ENCODE measurements around the gene GAST. TPM values are rescaled to one million over a fixed set of nuclear protein-coding genes. Genes with fewer than 3 reads are reported as not detected.
"Not testable (repeated sequence)": the region's sequence is repeated elsewhere in the genome, so short reads cannot be mapped to it uniquely, and the experiment has no call there.

GAST gene
- total and polyA plus RNA-seq, 2 donors (not counting 1 experiment from before 2014, with no cell fraction given): not detected

- no peak for TF ChIP-seq EZH2 (IDR thresholded peaks at IDR 0.05; ENCODE audit: low read length, missing control alignments)
- TF ChIP-seq, protein P1, sequence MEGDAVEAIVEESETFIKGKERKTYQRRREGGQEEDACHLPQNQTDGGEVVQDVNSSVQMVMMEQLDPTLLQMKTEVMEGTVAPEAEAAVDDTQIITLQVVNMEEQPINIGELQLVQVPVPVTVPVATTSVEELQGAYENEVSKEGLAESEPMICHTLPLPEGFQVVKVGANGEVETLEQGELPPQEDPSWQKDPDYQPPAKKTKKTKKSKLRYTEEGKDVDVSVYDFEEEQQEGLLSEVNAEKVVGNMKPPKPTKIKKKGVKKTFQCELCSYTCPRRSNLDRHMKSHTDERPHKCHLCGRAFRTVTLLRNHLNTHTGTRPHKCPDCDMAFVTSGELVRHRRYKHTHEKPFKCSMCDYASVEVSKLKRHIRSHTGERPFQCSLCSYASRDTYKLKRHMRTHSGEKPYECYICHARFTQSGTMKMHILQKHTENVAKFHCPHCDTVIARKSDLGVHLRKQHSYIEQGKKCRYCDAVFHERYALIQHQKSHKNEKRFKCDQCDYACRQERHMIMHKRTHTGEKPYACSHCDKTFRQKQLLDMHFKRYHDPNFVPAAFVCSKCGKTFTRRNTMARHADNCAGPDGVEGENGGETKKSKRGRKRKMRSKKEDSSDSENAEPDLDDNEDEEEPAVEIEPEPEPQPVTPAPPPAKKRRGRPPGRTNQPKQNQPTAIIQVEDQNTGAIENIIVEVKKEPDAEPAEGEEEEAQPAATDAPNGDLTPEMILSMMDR (conservative IDR thresholded peaks at IDR 0.05 in 1 of 2, IDR thresholded peaks at IDR 0.05 in 1 of 2; ENCODE audit: low read depth in 1 of 2, low read length in 2 of 2): no peak
- peak in 1 of 2 donors; percentile 91 for DNase-seq (ENCODE audit: low read depth in 2 of 2)
- Histone ChIP-seq H3K4me2 (ENCODE audit: extremely low read depth, insufficient read depth, low read length) (no peak overlapping the region), H3K4me3 (replicated peaks in 1 of 4; ENCODE audit: control extremely low read depth in 1 of 4, insufficient read depth in 1 of 4, low read depth in 3 of 4, low read length in 4 of 4) (no peak overlapping the region), H3K9ac (ENCODE audit: insufficient read depth, low read length) (no peak overlapping the region), H3K27me3 (ENCODE audit: control insufficient read depth, insufficient read depth, low read length) (no peaks in the 10 kb centered on the region), H3K79me2 (ENCODE audit: control insufficient read depth, insufficient read depth, low read length) (no peaks in the 10 kb centered on the region), H4K20me1 (ENCODE audit: control insufficient read depth, extremely low read depth, insufficient read depth, low read length) (no peaks in the 10 kb centered on the region), H3K36me3 (ENCODE audit: control insufficient read depth, insufficient read depth, low read length) (peaks cover 5% of the 10 kb centered on the region), H2AFZ (ENCODE audit: low read length) (no peak overlapping the region), H3K27ac (ENCODE audit: insufficient read depth, low read length) (no peak overlapping the region), H3K9me3 (ENCODE audit: control insufficient read depth, insufficient read depth, low read depth, low read length) (no peaks in the 10 kb centered on the region), H3K4me1 (ENCODE audit: control insufficient read depth, extremely low read depth, insufficient read depth, low read length) (peaks cover 3% of the 10 kb centered on the region)
Observed at GRCh38 chr17:41697122-41697962, 14.8 kb upstream of the GAST start.

DNA sequence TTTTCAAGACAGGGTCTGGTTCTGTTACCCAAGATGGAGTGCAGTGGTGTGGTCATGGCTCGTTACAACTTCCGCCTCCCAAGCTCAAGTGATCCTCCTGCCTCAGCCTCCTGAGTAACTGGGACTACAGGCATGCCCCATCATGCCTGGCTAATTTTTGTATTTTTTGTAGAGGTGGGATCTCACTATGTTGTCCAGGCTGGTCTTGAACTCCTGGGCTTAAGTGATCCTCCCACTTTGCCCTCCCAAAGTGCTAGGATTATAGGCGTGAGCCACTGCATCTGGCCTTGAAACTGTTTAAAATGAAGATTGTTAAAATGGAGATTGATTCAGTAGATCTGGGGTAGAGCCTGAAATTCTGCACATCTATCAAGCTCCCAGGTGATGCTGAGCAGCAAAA, 11.3 kb upstream of the GAST start:
- not testable (repeated sequence) for H3K36me3 ChIP-seq (ENCODE audit: control insufficient read depth, insufficient read depth, low read length); H4K20me1 ChIP-seq (ENCODE audit: control insufficient read depth, extremely low read depth, insufficient read depth, low read length); H3K4me1 ChIP-seq (ENCODE audit: control insufficient read depth, extremely low read depth, insufficient read depth, low read length); H3K27ac ChIP-seq (ENCODE audit: insufficient read depth, low read length); H3K79me2 ChIP-seq (ENCODE audit: control insufficient read depth, insufficient read depth, low read length); H3K4me2 ChIP-seq (ENCODE audit: extremely low read depth, insufficient read depth, low read length); H3K27me3 ChIP-seq (ENCODE audit: control insufficient read depth, insufficient read depth, low read length); H3K9me3 ChIP-seq (ENCODE audit: control insufficient read depth, insufficient read depth, low read depth, low read length); H3K9ac ChIP-seq (ENCODE audit: insufficient read depth, low read length); H3K4me3 ChIP-seq (replicated peaks in 1 of 4; ENCODE audit: control extremely low read depth in 1 of 4, insufficient read depth in 1 of 4, low read depth in 3 of 4, low read length in 4 of 4); H2AFZ ChIP-seq (ENCODE audit: low read length); DNase-seq (ENCODE audit: low read depth in 2 of 2)

GRCh38 chr17:41702712-41703111, 9.4 kb upstream of the GAST start:
- Histone ChIP-seq H3K27me3 (ENCODE audit: control insufficient read depth, insufficient read depth, low read length) (no peaks in the 10 kb centered on the region), H3K27ac (ENCODE audit: insufficient read depth, low read length) (no peak overlapping the region), H4K20me1 (ENCODE audit: control insufficient read depth, extremely low read depth, insufficient read depth, low read length) (no peaks in the 10 kb centered on the region), H3K4me3 (replicated peaks in 1 of 4; ENCODE audit: control extremely low read depth in 1 of 4, insufficient read depth in 1 of 4, low read depth in 3 of 4, low read length in 4 of 4) (no peak overlapping the region), H3K9me3 (ENCODE audit: control insufficient read depth, insufficient read depth, low read depth, low read length) (no peaks in the 10 kb centered on the region), H2AFZ (ENCODE audit: low read length) (no peak overlapping the region), H3K79me2 (ENCODE audit: control insufficient read depth, insufficient read depth, low read length) (no peaks in the 10 kb centered on the region), H3K4me1 (ENCODE audit: control insufficient read depth, extremely low read depth, insufficient read depth, low read length) (peaks cover 5% of the 10 kb centered on the region), H3K36me3 (ENCODE audit: control insufficient read depth, insufficient read depth, low read length) (no peaks in the 10 kb centered on the region), H3K9ac (ENCODE audit: insufficient read depth, low read length) (no peak overlapping the region), H3K4me2 (ENCODE audit: extremely low read depth, insufficient read depth, low read length) (no peak overlapping the region)
- no peak for DNase-seq (ENCODE audit: low read depth in 2 of 2)
- no peak for TF ChIP-seq EZH2 (IDR thresholded peaks at IDR 0.05; ENCODE audit: low read length, missing control alignments)
- TF ChIP-seq, protein P1 (conservative IDR thresholded peaks at IDR 0.05 in 1 of 2, IDR thresholded peaks at IDR 0.05 in 1 of 2; ENCODE audit: low read depth in 1 of 2, low read length in 2 of 2): no peak

All from fibroblast of lung (primary cell).